Stromal cell of bone marrow (primary cell): ENCODE data around the gene SLC52A3.
"Not testable (repeated sequence)": the region's sequence is repeated elsewhere in the genome, so short reads cannot be mapped to it uniquely, and the experiment has no call there.

Experiments
- DNase-seq: peaks from one replicate; pipeline ENCODE4 v3.0.0-alpha.2; 2012; ENCODE audit warnings: low read depth

Gene SLC52A3

DNA sequence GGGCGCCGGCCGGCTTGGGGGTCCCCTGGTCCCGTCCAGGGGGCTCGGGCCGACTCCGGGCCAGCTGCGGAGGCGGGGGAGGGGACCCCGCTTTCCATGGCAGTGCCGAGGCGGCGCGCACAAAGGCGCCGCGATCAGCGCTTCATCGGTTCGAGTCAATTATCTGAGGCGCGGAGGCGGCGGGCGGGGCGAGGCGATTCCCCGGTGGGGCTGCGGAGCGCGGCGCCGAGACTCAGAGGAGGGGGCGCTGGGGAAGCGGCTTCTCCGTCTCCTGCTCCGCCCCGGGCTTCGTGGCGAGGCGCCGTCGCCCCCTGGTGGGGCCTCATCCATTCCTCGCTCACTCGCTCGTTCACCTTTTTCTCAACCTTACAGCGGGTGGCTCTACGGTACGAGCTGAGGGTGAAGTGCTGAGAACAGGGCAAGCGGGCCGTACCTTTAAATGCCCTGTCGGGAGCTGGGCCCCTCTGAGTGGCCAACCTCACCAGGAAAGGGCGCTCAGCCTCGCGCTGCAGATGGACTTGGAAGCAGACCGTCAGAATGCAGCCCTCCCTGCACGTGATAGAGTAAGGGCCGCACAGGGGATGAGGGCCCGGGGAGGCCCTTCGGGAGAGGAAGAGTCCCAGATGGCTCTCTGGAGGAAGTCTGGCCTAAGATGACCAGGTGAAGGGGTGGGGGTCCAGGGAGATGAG lies 39.9 kb downstream of the SLC52A3 start:
- DNase-seq, result no peak

DNA sequence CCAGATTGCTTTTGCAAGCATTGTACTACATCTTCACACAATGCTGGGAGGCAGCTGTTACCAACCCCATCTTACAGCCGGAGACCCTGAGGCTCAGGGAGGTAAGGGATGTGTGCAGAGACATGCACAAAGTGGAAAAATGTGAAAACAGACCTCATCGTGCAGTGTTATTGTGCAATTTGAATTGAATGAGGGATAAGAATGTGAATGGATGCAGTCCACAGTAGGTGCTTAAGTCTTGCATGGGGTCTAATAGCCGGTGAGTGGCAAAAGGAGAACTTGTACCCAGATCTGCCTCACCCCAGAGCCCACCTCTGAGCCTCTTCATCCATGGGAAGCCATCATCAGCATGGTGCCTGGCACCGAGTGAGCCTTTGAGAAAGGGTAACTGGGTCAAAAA lies 42.1 kb downstream of the SLC52A3 start:
- DNase-seq, result no peak

DNA sequence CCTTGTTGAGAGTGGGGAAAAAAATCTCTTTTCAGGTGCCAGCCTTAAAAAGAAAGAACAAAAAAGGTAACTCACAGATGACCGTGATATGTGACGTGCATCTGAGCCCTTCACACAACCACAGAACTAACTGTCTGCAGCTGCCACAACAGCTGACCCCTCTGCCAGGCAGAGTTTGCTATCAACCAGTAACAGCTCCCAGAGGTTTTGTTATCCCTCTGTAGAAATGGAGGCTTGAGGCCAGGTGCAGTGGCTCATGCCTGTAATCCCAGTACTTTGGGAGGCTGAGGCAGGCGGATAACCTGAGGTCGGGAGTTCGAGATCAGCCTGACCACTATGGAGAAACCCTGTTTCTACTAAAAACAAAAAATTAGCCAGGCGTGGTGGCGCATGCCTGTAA lies 42.8 kb downstream of the SLC52A3 start:
- no peak for DNase-seq

DNA sequence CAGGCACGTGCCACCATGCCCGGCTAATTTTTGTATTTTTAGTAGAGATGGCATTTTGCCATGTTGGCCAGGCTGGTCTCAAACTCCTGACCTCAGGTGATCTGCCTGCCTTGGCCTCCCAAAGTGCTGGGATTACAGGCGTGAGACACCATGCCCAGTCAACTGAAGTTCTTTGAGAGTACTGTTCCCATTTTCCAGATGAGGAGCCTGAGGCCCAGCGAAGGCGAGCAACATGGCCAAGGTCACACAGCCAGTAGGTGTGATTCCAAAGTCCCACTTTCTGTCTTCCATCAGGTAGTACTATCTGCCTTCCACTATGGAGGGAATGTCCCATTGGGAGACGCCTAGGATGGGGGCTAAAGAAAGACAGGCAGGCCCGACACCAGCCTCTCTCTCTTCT lies 43.5 kb downstream of the SLC52A3 start:
- DNase-seq, result not testable (repeated sequence)

DNA sequence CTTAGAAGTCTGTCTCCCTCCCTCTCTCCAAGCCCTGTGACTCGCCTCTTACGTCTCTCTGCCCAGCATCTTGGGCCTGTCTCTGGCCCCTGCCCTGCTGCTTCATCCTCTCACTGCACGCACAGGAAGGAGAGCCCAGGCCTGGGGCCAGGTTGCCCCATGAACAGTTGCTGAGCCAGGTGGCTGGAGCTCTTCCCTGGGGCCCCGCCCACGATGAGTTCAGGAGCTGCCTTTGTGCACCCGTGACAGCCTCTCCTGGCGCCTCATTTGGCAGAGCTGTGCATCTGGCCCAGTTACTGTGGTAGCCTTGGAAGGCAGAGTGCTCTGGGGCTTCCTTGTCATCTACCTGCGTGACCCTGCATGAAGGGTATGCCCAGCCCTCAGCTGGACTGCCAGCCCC lies 44.5 kb downstream of the SLC52A3 start:
- no peak for DNase-seq

DNA sequence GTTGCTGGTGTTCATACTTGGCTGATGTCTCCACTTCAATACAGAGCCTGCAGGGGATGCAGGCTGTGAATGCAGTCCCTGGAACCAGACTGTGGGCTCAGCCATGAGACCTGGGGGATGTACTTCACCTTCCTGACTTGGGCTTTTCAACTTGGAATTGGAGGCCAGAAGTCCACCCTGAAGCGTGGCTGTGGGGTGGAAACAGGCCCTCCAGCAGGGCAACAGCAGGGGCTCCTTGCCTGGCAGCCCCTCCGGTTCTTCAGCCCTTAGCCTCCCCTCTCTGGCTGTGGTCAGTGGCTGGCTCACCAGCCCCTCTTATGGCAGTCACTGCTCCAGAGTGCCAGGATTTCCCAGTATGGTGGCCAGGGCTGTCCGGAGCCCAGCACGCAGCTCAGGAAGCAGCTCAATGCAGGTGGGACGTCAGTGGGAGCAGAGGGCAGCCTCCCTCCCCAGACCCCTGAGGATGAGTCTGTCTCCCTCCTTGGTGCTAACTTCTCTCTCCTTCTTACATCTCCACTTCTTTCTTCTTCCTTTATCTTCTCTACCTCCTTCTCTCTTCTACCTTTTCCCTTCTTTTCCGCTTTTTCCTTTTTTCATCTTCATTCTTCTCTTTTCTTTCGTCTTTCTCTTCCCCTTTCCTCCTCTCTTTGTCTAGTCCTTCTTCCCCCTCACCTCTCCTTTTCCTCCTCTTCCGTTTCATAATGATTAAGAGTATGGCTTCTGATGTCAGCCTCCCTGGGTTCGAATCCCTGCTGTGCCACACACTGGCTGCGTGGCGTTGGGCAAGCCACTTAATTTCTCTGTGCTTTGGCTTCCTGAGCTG lies 45.3 kb downstream of the SLC52A3 start:
- DNase-seq, result no peak

DNA sequence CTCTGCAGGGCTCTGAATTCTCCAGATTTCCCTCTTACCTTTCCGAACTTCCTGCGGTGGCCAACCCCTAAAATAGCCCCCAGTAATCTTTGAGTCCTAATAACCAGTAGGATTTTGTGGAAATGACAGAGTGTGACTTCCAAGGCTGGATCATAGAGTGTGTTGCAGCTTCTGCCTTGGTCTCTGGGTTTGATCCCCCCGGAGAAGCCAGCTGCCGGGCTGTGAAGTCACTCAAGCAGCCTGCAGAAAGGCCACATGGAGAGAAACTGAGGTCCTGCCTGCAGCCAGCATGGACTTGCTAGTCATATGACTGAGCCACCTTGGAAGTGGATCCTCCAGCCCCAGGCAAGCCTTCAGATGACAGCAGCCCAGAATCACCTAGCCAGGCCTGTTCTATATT lies 46.4 kb downstream of the SLC52A3 start:
- DNase-seq, result no peak

DNA sequence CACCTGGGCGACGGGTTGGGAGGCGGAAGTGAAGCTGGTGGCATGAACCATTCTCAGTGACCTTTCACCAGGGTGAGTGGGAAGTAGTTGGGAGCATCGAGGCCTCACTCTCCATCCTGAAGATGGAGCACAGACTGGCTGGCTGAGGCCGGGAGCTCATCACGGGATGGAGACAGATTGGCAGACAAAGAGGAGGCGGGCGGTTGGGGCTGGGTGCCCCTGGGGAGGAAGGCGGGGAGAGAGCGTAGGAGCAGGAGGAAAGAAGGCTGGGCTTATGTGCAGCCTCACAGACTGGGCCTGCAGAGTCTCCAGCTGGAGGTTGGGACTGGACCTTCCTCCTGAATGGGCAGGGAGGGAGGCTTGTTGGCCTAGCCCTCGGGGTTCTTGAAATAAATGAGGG lies 48.5 kb downstream of the SLC52A3 start:
- no peak for DNase-seq

DNA sequence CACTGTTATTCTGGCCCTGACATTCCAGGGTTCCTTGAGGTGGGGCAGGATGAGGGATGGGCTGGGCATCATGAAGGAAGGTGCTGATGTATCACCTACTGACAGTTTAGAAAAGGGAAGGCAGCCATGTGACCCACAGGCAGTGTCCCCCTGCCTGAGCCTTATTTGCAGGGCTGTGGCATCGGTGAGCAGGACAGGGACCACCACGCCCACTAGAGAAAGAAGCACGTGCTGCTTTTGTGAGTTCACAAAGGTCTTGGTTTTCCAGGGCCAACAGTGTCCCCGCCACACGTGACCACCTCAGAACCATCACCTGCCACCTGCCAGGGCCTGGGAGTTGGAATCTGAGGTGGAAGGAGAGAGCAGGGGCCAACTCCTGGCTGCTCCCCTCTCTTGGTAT lies 49.2 kb downstream of the SLC52A3 start:
- no peak for DNase-seq

DNA sequence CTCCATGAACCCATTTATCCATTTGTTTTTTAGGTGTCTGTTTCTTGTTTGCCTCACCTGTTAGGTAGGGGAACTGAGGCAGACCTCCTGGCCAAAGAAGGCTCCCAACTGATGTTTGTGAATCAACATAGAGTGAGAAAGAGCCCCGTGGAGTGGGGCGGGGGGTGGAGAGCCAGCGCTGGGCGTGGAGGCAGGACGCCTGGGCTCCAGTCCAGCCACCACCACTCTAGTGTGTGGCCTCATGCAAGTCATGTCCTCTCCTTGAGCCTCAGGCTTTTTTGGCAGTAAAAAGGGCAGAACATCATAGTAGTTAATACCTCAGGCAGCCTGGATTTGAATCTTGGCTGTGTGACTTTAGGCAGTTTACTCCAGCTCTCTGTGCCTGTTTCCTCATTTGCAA lies 50.5 kb downstream of the SLC52A3 start:
- DNase-seq, result no peak

DNA sequence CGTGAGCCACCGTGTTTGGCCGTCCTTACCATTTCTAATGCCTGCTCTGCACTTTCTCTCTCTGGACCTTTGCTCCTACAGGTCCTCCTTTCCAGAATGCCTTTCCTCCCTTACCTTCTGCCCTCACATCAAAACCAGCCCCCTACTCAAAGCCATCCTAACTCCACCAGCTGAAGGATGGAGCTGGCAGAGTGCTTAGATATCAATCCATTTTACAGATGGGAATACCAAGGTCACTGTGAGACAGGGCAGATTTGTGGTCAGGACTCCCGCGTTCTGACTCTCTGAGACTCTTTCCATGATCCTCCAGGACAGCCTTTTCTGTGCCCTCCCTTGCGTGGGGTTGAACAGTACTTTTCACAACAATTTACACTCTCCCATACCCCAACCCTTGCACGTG lies 51.0 kb downstream of the SLC52A3 start:
- no peak for DNase-seq

DNA sequence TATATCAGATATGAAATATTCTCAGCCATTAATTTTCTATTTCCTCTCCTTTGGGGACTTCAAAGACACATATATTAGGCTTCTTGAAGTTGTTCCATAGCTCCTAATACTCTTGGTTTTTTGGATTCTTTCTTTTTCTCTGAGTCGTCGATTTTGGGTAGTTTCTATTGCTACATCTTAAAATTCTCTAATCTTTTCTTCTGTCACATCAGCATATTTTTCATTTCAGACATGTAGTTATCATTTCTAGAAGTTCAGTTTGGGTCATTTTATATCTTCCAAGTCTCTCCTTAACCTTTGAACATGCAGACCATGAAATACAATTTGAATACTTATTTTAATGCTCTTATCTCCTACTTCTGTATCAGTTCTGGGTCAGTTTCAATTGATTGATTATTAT lies 53.8 kb downstream of the SLC52A3 start:
- DNase-seq, result no peak

DNA sequence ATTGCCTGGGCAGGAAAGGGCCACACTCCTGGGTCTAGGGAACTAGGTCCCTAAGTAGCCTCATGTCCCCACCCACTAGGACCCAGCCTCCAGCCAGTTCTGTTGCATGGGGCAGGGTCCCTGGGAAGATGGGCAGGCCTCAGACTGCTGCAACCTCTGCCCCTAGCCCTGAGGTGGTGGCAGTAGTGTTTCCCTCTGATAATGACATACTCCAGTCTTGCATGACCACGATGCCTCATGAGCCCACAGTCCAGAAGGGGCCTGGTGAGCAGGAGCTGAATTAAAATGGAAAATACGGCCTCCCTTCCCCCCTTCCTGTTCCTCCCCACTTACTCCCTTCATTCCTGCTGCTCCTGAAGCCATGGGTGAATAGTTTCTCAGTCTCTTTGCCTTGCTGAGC lies 56.7 kb downstream of the SLC52A3 start:
- no peak for DNase-seq

DNA sequence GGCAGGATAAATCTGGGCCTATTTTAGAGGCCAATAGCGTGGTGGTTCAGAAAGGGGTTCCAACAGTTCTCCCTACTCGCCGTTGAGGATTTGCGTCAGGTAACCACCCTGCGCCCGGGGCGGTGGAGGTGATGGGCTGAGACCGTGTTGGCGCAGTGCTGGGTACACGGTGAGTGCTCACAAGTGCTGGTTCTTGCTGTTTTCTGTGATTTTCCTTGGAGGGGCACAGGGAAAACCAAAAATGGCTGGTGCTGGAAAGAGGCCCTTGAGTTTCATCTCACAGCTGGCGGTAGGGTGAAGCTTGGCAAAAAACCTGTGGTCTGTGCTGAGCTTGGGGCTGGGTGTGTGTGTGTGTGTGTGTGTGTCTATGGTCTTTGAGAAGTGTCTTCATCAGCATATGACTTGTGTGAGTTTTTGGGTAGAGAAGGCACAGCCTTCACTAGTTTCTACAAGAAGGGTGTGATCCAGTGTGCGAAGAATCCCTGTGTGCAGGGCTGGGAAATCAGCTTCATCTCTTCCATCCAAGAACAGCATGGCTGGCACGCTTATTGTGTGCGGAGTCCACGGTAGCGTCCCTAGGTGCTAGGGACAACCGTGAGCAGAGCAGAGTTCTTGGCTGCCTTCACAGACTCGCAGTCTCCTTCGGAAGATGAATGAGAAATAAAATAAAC lies 57.4 kb downstream of the SLC52A3 start:
- no peak for DNase-seq
